ENCODE measurements around the gene MAPK14. TPM values are rescaled to one million over a fixed set of nuclear protein-coding genes. Genes with fewer than 3 reads are reported as not detected.

Gene MAPK14
- total and polyA plus RNA-seq, 10 of the 15 experiments (the other 5 are each of a cell fraction or from before 2014, with no cell fraction given) = 12.5 to 59.5 (median 43.0) TPM

GRCh38 chr6:36089048-36089447 lies 61.4 kb downstream of the MAPK14 start:
- in situ Hi-C loops (cut with MboI) = no loop called here
- DNase-seq (ENCODE audit: low read depth, low spot score) = no peak
- FAIRE-seq = no peak
- no peaks in the 10 kb centered on the region for H3K27me3 ChIP-seq (replicated peaks in 1 of 2; ENCODE audit: control insufficient read depth in 2 of 2, insufficient read depth in 2 of 2, low read length in 1 of 2)
- H3K79me2 ChIP-seq (ENCODE audit: control insufficient read depth, insufficient read depth, low read length) = no peaks in the 10 kb centered on the region
- no peaks in the 10 kb centered on the region for H3K4me1 ChIP-seq (ENCODE audit: control insufficient read depth, insufficient read depth, low read length)
- H3K27ac ChIP-seq (ENCODE audit: control insufficient read depth, insufficient read depth) = no peak overlapping the region
- WGBS (ENCODE audit: insufficient coverage, insufficient replicate concordance, low lambda C conversion rate, missing lambda C conversion rate) = 96% methylated on average over 5 of the region's 5 CpGs
- TF ChIP-seq BHLHE40 (IDR thresholded peaks at IDR 0.05; ENCODE audit: borderline replicate concordance in 1 of 2, low read depth in 2 of 2, low read length in 1 of 2) = no peak
- no peak for TF ChIP-seq HDAC6 (IDR thresholded peaks at IDR 0.05; ENCODE audit: unreplicated experiment)
- ChIA-PET POLR2A (interaction anchor here (2.0 kb wide), 1 partner anchor 60 kb away, joined by 5 read pairs; no protein-coding TSS in a partner anchor), CTCF (interaction anchor here (1.4 kb wide), 1 partner anchor 61 kb away, joined by 10 read pairs; the partner anchor contains the start of gene MAPK14), RAD21 (ENCODE audit: unreplicated experiment) (interaction anchor here (9.0 kb wide), 1 partner anchor 61 kb away, joined by 140 read pairs; the partner anchor contains the start of gene MAPK14), SMC1A (ENCODE audit: uncharacterized antibody, unreplicated experiment) (interaction anchor here (0.6 to 2.1 kb wide), 3 partner anchors 11 to 238 kb away, joined by 3 to 9 read pairs (median 3); partner anchors contain the start of gene MAPK14)
- H2AFZ ChIP-seq (ENCODE audit: control insufficient read depth, low read depth, low read length) = no peak overlapping the region
- intact Hi-C loops (cut with micrococcal nuclease; ENCODE audit: unreplicated experiment) = no loop called here
- no peak overlapping the region for H3K4me2 ChIP-seq (ENCODE audit: control insufficient read depth, insufficient read depth)
- H3K36me3 ChIP-seq (ENCODE audit: control insufficient read depth in 2 of 2, insufficient read depth in 2 of 2, low read length in 1 of 2) = no peaks in the 10 kb centered on the region; a peak in 2 of 4 replicates
- ATAC-seq = no peak
- no peaks in the 10 kb centered on the region for H3K9me3 ChIP-seq (replicated peaks; ENCODE audit: control insufficient read depth, insufficient read depth, low read length)
- H4K20me1 ChIP-seq (ENCODE audit: control insufficient read depth, insufficient read depth) = no peaks in the 10 kb centered on the region
- no peak overlapping the region for H3K9ac ChIP-seq (ENCODE audit: control insufficient read depth, insufficient read depth, low read length)
- no peak overlapping the region for H3K4me3 ChIP-seq
- BruUV-seq (replicated peaks) = no TSS peak

- Histone ChIP-seq H3K27me3 (replicated peaks in 1 of 2; ENCODE audit: control insufficient read depth in 2 of 2, insufficient read depth in 2 of 2, low read length in 1 of 2) (no peaks in the 10 kb centered on the region), H3K79me2 (ENCODE audit: control insufficient read depth, insufficient read depth, low read length) (no peaks in the 10 kb centered on the region), H3K9me3 (replicated peaks; ENCODE audit: control insufficient read depth, insufficient read depth, low read length) (no peaks in the 10 kb centered on the region), H3K9ac (ENCODE audit: control insufficient read depth, insufficient read depth, low read length) (no peak overlapping the region), H3K4me2 (ENCODE audit: control insufficient read depth, insufficient read depth) (no peak overlapping the region), H4K20me1 (ENCODE audit: control insufficient read depth, insufficient read depth) (no peaks in the 10 kb centered on the region), H3K36me3 (ENCODE audit: control insufficient read depth in 2 of 2, insufficient read depth in 2 of 2, low read length in 1 of 2) (peaks cover 1 to 5% of the 10 kb centered on the region in 2 experiments; a peak in 2 of 4 replicates), H3K4me1 (ENCODE audit: control insufficient read depth, insufficient read depth, low read length) (peaks cover 7% of the 10 kb centered on the region; the same call in 1 of the 2 replicates), H3K27ac (ENCODE audit: control insufficient read depth, insufficient read depth) (no peak overlapping the region), H2AFZ (ENCODE audit: control insufficient read depth, low read depth, low read length) (no peak overlapping the region), H3K4me3 (no peak overlapping the region)
- ChIA-PET POLR2A (interaction anchor here (1.0 to 4.1 kb wide), 3 partner anchors 18 to 68 kb away, joined by 3 to 27 read pairs (median 3); partner anchors contain the start of gene MAPK14), RAD21 (ENCODE audit: unreplicated experiment) (interaction anchor here (0.7 to 9.0 kb wide), 20 partner anchors 9 to 267 kb away, joined by 3 to 140 read pairs (median 4); partner anchors contain the start of gene MAPK14), SMC1A (ENCODE audit: uncharacterized antibody, unreplicated experiment) (interaction anchor here (0.6 to 8.8 kb wide), 27 partner anchors 9 to 513 kb away, joined by 3 to 167 read pairs (median 4); partner anchors contain the start of genes MAPK14 and SLC26A8), CTCF (interaction anchor here (0.6 to 6.6 kb wide), 57 partner anchors 7 to 509 kb away, joined by 3 to 165 read pairs (median 5); partner anchors contain the start of genes ARMC12, BNIP5, CLPS and MAPK14)
- FAIRE-seq (no peak), ATAC-seq (no peak), DNase-seq (ENCODE audit: low read depth, low spot score) (no peak)
- in situ Hi-C loops (cut with MboI) = no loop called here
- TF ChIP-seq ESRRA (IDR thresholded peaks at IDR 0.05; ENCODE audit: low read length) = no peak
- TF ChIP-seq ZBTB40 (IDR thresholded peaks at IDR 0.05; ENCODE audit: borderline replicate concordance) = peak; percentile 78
- intact Hi-C loops (cut with micrococcal nuclease; ENCODE audit: unreplicated experiment) = no loop called here
- no TSS peak for BruUV-seq (replicated peaks)
- WGBS (ENCODE audit: insufficient coverage, insufficient replicate concordance, low lambda C conversion rate, missing lambda C conversion rate) = 98% methylated on average over 2 of the region's 2 CpGs
Measured at GRCh38 chr6:36094238-36094637, 66.6 kb downstream of the MAPK14 start.
